HepG2 (cell line): ENCODE data around the gene KLF7. TPM values are rescaled to one million over a fixed set of nuclear protein-coding genes. Genes with fewer than 3 reads are reported as not detected.

Experiments used
- CREM ChIP-seq, 2 experiments: sonication (generic) in 1 of 2; formaldehyde crosslinking in 1 of 2; IDR thresholded peaks; 2 replicates each; pipeline versions ENCODE4 v1.4.0 to v1.6.1; 2016 to 2020; ENCODE audit warnings: antibody characterized with exemption in 1 of 2, mild to moderate bottlenecking in 1 of 2, missing genetic modification reagents in 1 of 2
- KDM2A ChIP-seq: sonication (generic); formaldehyde crosslinking; IDR thresholded peaks from 2 replicates; pipeline ENCODE4 v1.4.0; 2020; ENCODE audit warnings: low read depth, missing genetic modification reagents, borderline replicate concordance
- MXD4 ChIP-seq: IDR thresholded peaks from 2 replicates; pipeline ENCODE4 v1.6.1; 2016; ENCODE audit warnings: mild to moderate bottlenecking, missing biosample characterization, missing genetic modification reagents
- XBP1 ChIP-seq: sonication (generic); formaldehyde crosslinking; IDR thresholded peaks from 2 replicates; pipeline ENCODE4 v1.5.0; 2020; ENCODE audit warnings: missing genetic modification reagents
- ZBTB3 ChIP-seq: sonication (generic); formaldehyde crosslinking; IDR thresholded peaks from 2 replicates; pipeline ENCODE4 v1.4.0; 2020; ENCODE audit warnings: low read depth, mild to moderate bottlenecking, moderate library complexity, missing genetic modification reagents, borderline replicate concordance
- ZNF329 ChIP-seq: sonication (generic); formaldehyde crosslinking; IDR thresholded peaks from 2 replicates; pipeline ENCODE4 v1.9.0; 2021; ENCODE audit warnings: low read depth, mild to moderate bottlenecking, missing genetic modification reagents
- ZNF501 ChIP-seq: sonication (generic); formaldehyde crosslinking; IDR thresholded peaks from 2 replicates; pipeline ENCODE4 v1.5.1; 2020; ENCODE audit warnings: mild to moderate bottlenecking, moderate library complexity, missing genetic modification reagents
- ZNF552 ChIP-seq: sonication (generic); formaldehyde crosslinking; IDR thresholded peaks from 2 replicates; pipeline ENCODE4 v1.9.0; 2022; ENCODE audit warnings: missing genetic modification reagents, mild to moderate bottlenecking, borderline replicate concordance
- polyA plus RNA-seq, 8 experiments: library from polyadenylated mRNA; depleted of rRNA in 3 of 8; stranded (reverse) in 7 of 8; unstranded in 1 of 8; fragments of >200 nt; fragmentation: Illumina TruSeq in 4 of 8; extraction: Trizol in 4 of 8; gene quantifications; 2 replicates each; pipeline versions ENCODE4 v1.2.1 to v1.2.3, GENCODE V29; 2011 to 2016; ENCODE audit warnings: low read depth in 4 of 8, missing spikeins in 1 of 8, mixed read lengths in 1 of 8; ENCODE audit not compliant: insufficient read depth in 1 of 8
- total RNA-seq, 5 experiments: library from RNA; depleted of rRNA; stranded (reverse); fragments of >200 nt; fragmentation: Illumina TruSeq; extraction: Trizol; gene quantifications; 2 replicates each; pipeline ENCODE4 v1.2.3, GENCODE V29; 2016; ENCODE audit warnings: low read depth in 1 of 5
- TF ChIP-seq, protein P1 (sequence below), 2 experiments: fragments of 450-650 bp in 1 of 2; sonication (generic) in 1 of 2; formaldehyde crosslinking in 1 of 2; IDR thresholded peaks; 2 replicates each; pipeline versions ENCODE4 v1.6.1 to v1.8.0; 2016 to 2022; ENCODE audit warnings: antibody characterized with exemption in 1 of 2, mild to moderate bottlenecking in 1 of 2, missing genetic modification reagents in 1 of 2
- TF ChIP-seq, protein P2 (sequence below): sonication (generic); formaldehyde crosslinking; IDR thresholded peaks from 2 replicates; pipeline ENCODE4 v1.4.0; 2020; ENCODE audit warnings: missing genetic modification reagents, borderline replicate concordance
- TF ChIP-seq, protein P3 (sequence below): sonication (generic); formaldehyde crosslinking; IDR thresholded peaks from 2 replicates; pipeline ENCODE4 v1.5.0; 2020; ENCODE audit warnings: missing genetic modification reagents, mild to moderate bottlenecking, borderline replicate concordance

The KLF7 gene
- total and polyA plus RNA-seq, 2 of the 13 experiments (the other 11 are each of a cell fraction or from before 2014, with no cell fraction given): 2.6 to 5.4 TPM

DNA sequence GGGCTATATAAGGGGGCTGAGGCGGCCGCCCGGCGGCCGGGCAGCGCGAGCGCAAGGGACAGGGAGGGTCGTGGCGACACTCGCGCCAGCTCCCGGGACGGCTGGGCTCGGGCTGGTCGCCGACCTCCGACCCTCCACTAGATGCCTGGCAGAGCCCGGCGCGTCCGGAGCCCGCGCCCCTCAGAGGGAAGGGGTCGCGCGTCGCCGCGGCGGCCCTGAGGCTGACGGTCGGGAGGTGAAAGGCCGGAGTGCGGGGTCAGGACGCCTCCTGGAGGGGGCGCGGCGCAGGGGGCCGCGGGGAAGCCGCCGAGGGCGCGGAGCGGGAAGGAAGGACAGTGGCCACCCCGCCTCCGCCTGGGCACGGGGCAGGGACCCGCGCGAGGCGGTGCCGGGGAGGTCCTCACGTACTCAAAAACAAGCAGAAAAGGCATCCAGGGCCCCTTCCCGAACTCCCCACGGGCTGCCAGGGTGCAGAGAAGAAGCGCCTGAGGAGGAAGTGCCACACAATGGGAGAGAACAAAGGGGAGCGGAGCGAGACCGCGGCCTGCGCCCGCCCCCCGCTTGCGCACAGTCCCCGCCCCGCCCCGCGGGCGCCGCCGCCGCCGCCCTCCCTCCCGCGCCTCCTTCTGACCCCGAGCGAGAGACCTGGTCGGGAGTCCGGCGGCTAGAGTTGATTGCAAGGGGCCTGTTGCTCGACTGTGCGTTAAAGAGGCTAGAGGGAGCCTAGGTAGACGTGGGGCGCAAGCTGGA lies 776 bp upstream of the KLF7 start (continued):
- TF ChIP-seq, protein P1, sequence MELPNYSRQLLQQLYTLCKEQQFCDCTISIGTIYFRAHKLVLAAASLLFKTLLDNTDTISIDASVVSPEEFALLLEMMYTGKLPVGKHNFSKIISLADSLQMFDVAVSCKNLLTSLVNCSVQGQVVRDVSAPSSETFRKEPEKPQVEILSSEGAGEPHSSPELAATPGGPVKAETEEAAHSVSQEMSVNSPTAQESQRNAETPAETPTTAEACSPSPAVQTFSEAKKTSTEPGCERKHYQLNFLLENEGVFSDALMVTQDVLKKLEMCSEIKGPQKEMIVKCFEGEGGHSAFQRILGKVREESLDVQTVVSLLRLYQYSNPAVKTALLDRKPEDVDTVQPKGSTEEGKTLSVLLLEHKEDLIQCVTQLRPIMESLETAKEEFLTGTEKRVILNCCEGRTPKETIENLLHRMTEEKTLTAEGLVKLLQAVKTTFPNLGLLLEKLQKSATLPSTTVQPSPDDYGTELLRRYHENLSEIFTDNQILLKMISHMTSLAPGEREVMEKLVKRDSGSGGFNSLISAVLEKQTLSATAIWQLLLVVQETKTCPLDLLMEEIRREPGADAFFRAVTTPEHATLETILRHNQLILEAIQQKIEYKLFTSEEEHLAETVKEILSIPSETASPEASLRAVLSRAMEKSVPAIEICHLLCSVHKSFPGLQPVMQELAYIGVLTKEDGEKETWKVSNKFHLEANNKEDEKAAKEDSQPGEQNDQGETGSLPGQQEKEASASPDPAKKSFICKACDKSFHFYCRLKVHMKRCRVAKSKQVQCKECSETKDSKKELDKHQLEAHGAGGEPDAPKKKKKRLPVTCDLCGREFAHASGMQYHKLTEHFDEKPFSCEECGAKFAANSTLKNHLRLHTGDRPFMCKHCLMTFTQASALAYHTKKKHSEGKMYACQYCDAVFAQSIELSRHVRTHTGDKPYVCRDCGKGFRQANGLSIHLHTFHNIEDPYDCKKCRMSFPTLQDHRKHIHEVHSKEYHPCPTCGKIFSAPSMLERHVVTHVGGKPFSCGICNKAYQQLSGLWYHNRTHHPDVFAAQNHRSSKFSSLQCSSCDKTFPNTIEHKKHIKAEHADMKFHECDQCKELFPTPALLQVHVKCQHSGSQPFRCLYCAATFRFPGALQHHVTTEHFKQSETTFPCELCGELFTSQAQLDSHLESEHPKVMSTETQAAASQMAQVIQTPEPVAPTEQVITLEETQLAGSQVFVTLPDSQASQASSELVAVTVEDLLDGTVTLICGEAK (IDR thresholded peaks at IDR 0.05): no peak
- TF ChIP-seq, protein P1 (CRISPR knock-in tag; IDR thresholded peaks at IDR 0.05): 0 out of 2 replicates have a peak, but pooled peaks have one; percentile 31
- TF ChIP-seq KDM2A (peak; percentile 16; the same call in 1 of the 2 replicates), ZNF552 (CRISPR knock-in tag) (no peak), ZNF329 (CRISPR knock-in tag) (no peak), XBP1 (CRISPR knock-in tag) (no peak), ZBTB3 (CRISPR knock-in tag) (no peak), ZNF501 (CRISPR knock-in tag) (peak; percentile 19; the same call in 1 of the 2 replicates), CREM (IDR thresholded peaks at IDR 0.05) (no peak), CREM (CRISPR knock-in tag; IDR thresholded peaks at IDR 0.05) (no peak), MXD4 (CRISPR knock-in tag) (no peak; the same call in 1 of the 2 replicates)
- TF ChIP-seq, protein P2, sequence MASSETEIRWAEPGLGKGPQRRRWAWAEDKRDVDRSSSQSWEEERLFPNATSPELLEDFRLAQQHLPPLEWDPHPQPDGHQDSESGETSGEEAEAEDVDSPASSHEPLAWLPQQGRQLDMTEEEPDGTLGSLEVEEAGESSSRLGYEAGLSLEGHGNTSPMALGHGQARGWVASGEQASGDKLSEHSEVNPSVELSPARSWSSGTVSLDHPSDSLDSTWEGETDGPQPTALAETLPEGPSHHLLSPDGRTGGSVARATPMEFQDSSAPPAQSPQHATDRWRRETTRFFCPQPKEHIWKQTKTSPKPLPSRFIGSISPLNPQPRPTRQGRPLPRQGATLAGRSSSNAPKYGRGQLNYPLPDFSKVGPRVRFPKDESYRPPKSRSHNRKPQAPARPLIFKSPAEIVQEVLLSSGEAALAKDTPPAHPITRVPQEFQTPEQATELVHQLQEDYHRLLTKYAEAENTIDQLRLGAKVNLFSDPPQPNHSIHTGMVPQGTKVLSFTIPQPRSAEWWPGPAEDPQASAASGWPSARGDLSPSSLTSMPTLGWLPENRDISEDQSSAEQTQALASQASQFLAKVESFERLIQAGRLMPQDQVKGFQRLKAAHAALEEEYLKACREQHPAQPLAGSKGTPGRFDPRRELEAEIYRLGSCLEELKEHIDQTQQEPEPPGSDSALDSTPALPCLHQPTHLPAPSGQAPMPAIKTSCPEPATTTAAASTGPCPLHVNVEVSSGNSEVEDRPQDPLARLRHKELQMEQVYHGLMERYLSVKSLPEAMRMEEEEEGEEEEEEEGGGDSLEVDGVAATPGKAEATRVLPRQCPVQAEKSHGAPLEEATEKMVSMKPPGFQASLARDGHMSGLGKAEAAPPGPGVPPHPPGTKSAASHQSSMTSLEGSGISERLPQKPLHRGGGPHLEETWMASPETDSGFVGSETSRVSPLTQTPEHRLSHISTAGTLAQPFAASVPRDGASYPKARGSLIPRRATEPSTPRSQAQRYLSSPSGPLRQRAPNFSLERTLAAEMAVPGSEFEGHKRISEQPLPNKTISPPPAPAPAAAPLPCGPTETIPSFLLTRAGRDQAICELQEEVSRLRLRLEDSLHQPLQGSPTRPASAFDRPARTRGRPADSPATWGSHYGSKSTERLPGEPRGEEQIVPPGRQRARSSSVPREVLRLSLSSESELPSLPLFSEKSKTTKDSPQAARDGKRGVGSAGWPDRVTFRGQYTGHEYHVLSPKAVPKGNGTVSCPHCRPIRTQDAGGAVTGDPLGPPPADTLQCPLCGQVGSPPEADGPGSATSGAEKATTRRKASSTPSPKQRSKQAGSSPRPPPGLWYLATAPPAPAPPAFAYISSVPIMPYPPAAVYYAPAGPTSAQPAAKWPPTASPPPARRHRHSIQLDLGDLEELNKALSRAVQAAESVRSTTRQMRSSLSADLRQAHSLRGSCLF (CRISPR knock-in tag): no peak
- TF ChIP-seq, protein P3, sequence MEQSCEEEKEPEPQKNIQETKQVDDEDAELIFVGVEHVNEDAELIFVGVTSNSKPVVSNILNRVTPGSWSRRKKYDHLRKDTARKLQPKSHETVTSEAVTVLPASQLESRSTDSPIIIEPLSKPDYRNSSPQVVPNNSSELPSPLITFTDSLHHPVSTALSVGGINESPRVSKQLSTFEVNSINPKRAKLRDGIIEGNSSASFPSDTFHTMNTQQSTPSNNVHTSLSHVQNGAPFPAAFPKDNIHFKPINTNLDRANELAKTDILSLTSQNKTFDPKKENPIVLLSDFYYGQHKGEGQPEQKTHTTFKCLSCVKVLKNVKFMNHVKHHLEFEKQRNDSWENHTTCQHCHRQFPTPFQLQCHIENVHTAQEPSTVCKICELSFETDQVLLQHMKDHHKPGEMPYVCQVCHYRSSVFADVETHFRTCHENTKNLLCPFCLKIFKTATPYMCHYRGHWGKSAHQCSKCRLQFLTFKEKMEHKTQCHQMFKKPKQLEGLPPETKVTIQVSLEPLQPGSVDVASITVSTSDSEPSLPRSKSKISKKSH (CRISPR knock-in tag): no peak; the same call in 1 of the 2 replicates
